Liver (tissue), 9 donors: ENCODE results near the gene MIDN. TPM values are rescaled to one million over a fixed set of nuclear protein-coding genes. Genes with fewer than 3 reads are reported as not detected.

Experiments
- DNase-seq: peaks from one replicate; pipeline ENCODE4 v3.0.0-alpha.2; 2017; ENCODE audit warnings: low spot score
- H3K27ac ChIP-seq, 2 donors: one replicate each; pipeline ENCODE4 v1.7.0; 2013; ENCODE audit warnings: inconsistent platforms in 2 of 2, low read length in 2 of 2, control low read depth in 1 of 2, low read depth in 1 of 2, mild to moderate bottlenecking in 1 of 2
- H3K27me3 ChIP-seq, 4 donors: one replicate each; pipeline versions ENCODE4 v1.6.1 to v1.7.0; 2013; ENCODE audit warnings: low read length in 3 of 4, inconsistent platforms in 1 of 4, mild to moderate bottlenecking in 1 of 4, moderate library complexity in 1 of 4; ENCODE audit not compliant: control insufficient read depth in 4 of 4, insufficient read depth in 4 of 4
- H3K36me3 ChIP-seq, 4 donors: one replicate each; pipeline versions ENCODE4 v1.6.1 to v1.7.0; 2013; ENCODE audit warnings: low read length in 3 of 4, mild to moderate bottlenecking in 3 of 4, low read depth in 1 of 4, moderate library complexity in 1 of 4; ENCODE audit not compliant: control insufficient read depth in 4 of 4, insufficient read depth in 3 of 4
- H3K4me1 ChIP-seq, 4 donors: one replicate each; pipeline versions ENCODE4 v1.6.1 to v1.7.0; 2013; ENCODE audit warnings: low read length in 3 of 4, mild to moderate bottlenecking in 3 of 4, moderate library complexity in 1 of 4; ENCODE audit not compliant: control insufficient read depth in 4 of 4, insufficient read depth in 4 of 4
- H3K4me3 ChIP-seq, 3 donors: one replicate each; pipeline versions ENCODE4 v1.6.1 to v1.7.0; 2013; ENCODE audit warnings: low read length in 3 of 3, control low read depth in 1 of 3, low read depth in 1 of 3, mild to moderate bottlenecking in 1 of 3
- H3K9ac ChIP-seq, 2 donors: one replicate each; pipeline ENCODE4 v1.7.0; 2013; ENCODE audit warnings: low read length in 2 of 2, mild to moderate bottlenecking in 2 of 2, moderate library complexity in 2 of 2, control low read depth in 1 of 2, low read depth in 1 of 2
- H3K9me3 ChIP-seq, 4 donors: one replicate each; pipeline versions ENCODE4 v1.6.1 to v1.7.0; 2013; ENCODE audit warnings: low read length in 3 of 4; ENCODE audit not compliant: control insufficient read depth in 4 of 4
- ATF3 ChIP-seq: IDR thresholded peaks from 2 replicates; pipeline ENCODE4 v1.6.1; 2016; ENCODE audit warnings: antibody characterized with exemption
- CTCF ChIP-seq: fragments of 150-350 bp; IDR thresholded peaks from 2 replicates; pipeline ENCODE4 v1.5.1; 2017; ENCODE audit warnings: improper control_type of control experiment, low read depth, low read length; ENCODE audit not compliant: missing input control
- FOXA1 ChIP-seq: IDR thresholded peaks from 2 replicates; pipeline ENCODE4 v1.6.1; 2016; ENCODE audit warnings: antibody characterized with exemption
- FOXA2 ChIP-seq: IDR thresholded peaks from 2 replicates; pipeline ENCODE4 v1.6.1; 2016; ENCODE audit warnings: antibody characterized with exemption
- GABPA ChIP-seq, 2 donors: IDR thresholded peaks in 1 of 2; conservative IDR thresholded peaks in 1 of 2; 2 replicates each; pipeline ENCODE4 v1.6.1; 2016; ENCODE audit warnings: antibody characterized with exemption in 2 of 2, mild to moderate bottlenecking in 1 of 2, moderate library complexity in 1 of 2
- HNF4A ChIP-seq, 2 donors: conservative IDR thresholded peaks; 2 replicates each; pipeline ENCODE4 v1.6.1; 2016; ENCODE audit warnings: antibody characterized with exemption in 2 of 2, mild to moderate bottlenecking in 2 of 2
- HNF4G ChIP-seq: IDR thresholded peaks from 2 replicates; pipeline ENCODE4 v1.6.1; 2016; ENCODE audit warnings: antibody characterized with exemption
- JUND ChIP-seq, 2 donors: IDR thresholded peaks; 2 replicates each; pipeline ENCODE4 v1.6.1; 2016; ENCODE audit warnings: antibody characterized with exemption in 2 of 2
- NR2F2 ChIP-seq: IDR thresholded peaks from 2 replicates; pipeline ENCODE4 v1.6.1; 2016; ENCODE audit warnings: antibody characterized with exemption
- RAD21 ChIP-seq, 2 donors: IDR thresholded peaks; 2 replicates each; pipeline ENCODE4 v1.6.1; 2016; ENCODE audit warnings: antibody characterized with exemption in 2 of 2, mild to moderate bottlenecking in 2 of 2
- RXRA ChIP-seq, 2 donors: IDR thresholded peaks; 2 replicates each; pipeline ENCODE4 v1.6.1; 2017 to 2018; ENCODE audit warnings: antibody characterized with exemption in 2 of 2, mild to moderate bottlenecking in 1 of 2
- SP1 ChIP-seq: IDR thresholded peaks from 2 replicates; pipeline ENCODE4 v1.6.1; 2018; ENCODE audit warnings: antibody characterized with exemption, mild to moderate bottlenecking
- WGBS: extraction: QIAGEN DNeasy Blood & Tissue Kit; methylation state at CpG from one replicate; pipeline ENCODE4 v1.1.7; 2013; 5-methylcytosine and 5-hydroxymethylcytosine counted together
- polyA plus RNA-seq, 2 donors: library from polyadenylated mRNA; stranded (reverse) in 1 of 2; unstranded in 1 of 2; fragments of 200-250 nt in 1 of 2; fragments of >200 nt in 1 of 2; fragmentation: Nextera tagmentation in 1 of 2; extraction: Ambion mirVana in 1 of 2; gene quantifications; one replicate each; pipeline versions ENCODE4 v1.2.1 to v1.2.3, GENCODE V29; 2013 to 2015
- total RNA-seq, 2 donors: library from RNA; depleted of rRNA; stranded (reverse); fragments of >200 nt; gene quantifications; one replicate each; pipeline ENCODE4 v1.2.3, GENCODE V29; 2014
- TF ChIP-seq, protein P1 (sequence below): IDR thresholded peaks from 2 replicates; pipeline ENCODE4 v1.6.1; 2016; ENCODE audit warnings: antibody characterized with exemption
- donor health status: healthy.
- donor health status: healthy.
- donor health status: healthy.
- donor health status: healthy.
- donor health status: healthy.

The MIDN gene
- total and polyA plus RNA-seq, 4 donors, result 2.9 to 22.9 (median 11.8) TPM

DNA sequence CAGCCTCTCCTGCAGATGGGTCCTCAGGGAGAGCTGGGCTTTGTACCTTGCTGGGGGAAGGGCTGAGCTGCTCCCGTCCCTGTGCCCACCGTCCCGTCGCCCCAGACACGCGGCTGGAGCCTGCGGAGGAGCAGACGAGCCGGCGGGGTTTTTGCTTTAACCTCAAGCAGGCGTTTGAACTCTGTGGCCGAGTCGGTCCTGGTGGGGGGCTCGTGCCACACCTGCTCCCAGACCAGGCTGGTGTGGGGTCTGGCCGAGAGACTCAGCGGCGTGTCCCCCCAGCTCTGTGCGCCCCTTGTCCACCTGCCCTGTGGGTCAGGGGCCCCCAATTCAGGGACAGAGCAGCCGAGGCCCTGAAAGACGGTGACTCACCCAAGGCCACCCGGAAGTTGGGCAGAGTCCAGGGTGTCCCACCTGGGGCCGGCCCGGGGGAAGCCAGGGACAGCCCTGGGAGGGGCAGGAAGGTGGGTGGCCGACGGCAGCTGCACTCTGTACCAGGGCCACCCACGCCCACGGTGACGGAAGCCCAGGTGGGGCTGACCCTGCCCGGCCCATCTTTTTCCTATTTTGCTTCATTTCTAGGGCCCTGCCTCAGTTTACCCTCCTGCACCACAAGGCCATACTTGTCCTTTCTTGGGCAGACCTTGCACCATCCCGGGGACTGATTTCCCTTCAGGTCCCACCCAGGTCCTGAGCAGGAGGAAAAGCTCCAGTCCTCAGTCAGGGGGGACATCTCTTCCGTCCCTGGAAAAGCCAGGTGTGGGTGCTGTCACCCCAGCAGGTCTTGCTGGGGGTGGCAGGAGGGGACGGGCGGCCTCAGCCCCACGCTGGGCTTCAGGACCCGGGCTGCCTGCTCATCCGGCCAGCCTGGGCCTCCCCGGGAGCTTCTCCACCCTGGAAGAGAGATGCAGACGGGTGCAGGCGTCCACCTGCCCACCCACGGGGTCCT lies 42.6 kb downstream of the MIDN start:
- Histone ChIP-seq H3K27ac (no peak overlapping the region), H3K36me3 (no peaks in the 10 kb centered on the region), H3K4me3 (no peak overlapping the region), H3K4me1 (peaks cover 19 to 60% (median 29%) of the 10 kb centered on the region in 4 donors), H3K9me3 (no peaks in the 10 kb centered on the region), H3K9ac (no peak overlapping the region), H3K27me3 (no peaks in the 10 kb centered on the region)
- DNase-seq, result no peak
- WGBS, result 79% methylated on average over 40 of the region's 40 CpGs
- no peak for TF ChIP-seq RAD21 (IDR thresholded peaks at IDR 0.05)

- TF ChIP-seq FOXA2 (no peak), HNF4A (conservative IDR thresholded peaks at IDR 0.05) (peak; percentile 84 to 86), HNF4G (peak; percentile 71), SP1 (peak; percentile 79), RAD21 (IDR thresholded peaks at IDR 0.05) (peak in 1 of 2 donors; percentile 44), NR2F2 (no peak), CTCF (no peak), GABPA (IDR thresholded peaks at IDR 0.05 in 1 of 2, conservative IDR thresholded peaks at IDR 0.05 in 1 of 2) (no peak), ATF3 (no peak), JUND (IDR thresholded peaks at IDR 0.05) (no peak), RXRA (IDR thresholded peaks at IDR 0.05) (peak; percentile 56 to 64)
- TF ChIP-seq, protein P1, sequence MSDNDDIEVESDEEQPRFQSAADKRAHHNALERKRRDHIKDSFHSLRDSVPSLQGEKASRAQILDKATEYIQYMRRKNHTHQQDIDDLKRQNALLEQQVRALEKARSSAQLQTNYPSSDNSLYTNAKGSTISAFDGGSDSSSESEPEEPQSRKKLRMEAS, result no peak
- Histone ChIP-seq H3K9ac (no peak overlapping the region), H3K27me3 (no peaks in the 10 kb centered on the region), H3K9me3 (no peaks in the 10 kb centered on the region), H3K27ac (no peak overlapping the region), H3K4me1 (peaks cover 16 to 54% (median 25%) of the 10 kb centered on the region in 4 donors), H3K36me3 (no peaks in the 10 kb centered on the region), H3K4me3 (no peak overlapping the region)
- WGBS, result 40% methylated on average over 25 of the region's 25 CpGs
- no peak for DNase-seq
These were observed 43.5 kb downstream of the MIDN start for GRCh38 chr19:1291761-1292418.

DNA sequence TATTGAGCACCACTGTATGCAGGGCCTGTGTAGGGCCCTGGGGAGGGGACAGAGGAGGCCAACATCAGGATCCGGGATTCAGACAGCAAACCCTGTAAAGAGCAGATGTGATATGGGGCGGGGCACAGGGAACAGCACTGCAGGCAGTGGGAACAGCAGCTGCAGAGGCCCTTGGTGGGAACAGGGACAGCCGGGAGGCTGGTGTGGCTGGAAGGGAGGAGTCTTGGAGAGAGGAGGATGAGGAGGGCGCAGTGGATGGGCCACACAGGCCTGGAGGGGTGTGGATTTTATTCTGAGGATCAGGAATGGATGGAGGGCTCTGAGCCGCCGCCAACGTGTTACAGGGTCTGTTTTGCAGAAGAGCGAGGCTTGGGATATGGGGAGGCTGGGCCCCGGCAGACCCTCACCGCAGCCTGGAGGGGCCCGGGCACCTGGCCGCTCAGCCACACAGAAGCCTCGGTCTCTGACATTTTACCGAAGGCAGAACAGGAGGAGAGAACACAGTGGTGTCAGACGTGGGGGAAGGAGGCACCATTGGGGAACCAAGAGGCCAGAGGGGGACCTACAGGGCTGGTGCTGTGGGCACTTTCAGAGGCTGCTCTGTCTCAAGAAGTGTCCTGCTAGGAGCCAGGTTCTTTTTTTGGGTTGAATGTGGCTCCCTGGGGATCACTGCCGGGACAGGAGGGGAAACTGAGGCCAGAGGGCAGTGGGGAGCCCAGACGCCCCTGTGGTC lies 44.2 kb downstream of the MIDN start:
- no peak overlapping the region for H3K9ac ChIP-seq
- H3K4me1 ChIP-seq, result peaks cover 12 to 52% (median 25%) of the 10 kb centered on the region in 4 donors
- WGBS, result 89% methylated on average over 17 of the region's 17 CpGs
- TF ChIP-seq FOXA2 (no peak), FOXA1 (no peak), ATF3 (no peak), NR2F2 (no peak)
- H3K9me3 ChIP-seq, result no peaks in the 10 kb centered on the region
- H3K4me3 ChIP-seq, result no peak overlapping the region
- H3K36me3 ChIP-seq, result no peaks in the 10 kb centered on the region
- no peak overlapping the region for H3K27ac ChIP-seq
- no peak for DNase-seq
- H3K27me3 ChIP-seq, result no peaks in the 10 kb centered on the region
